Left lung (tissue), 10 donors: Measurements from ENCODE around the gene PCDHB10. TPM values are rescaled to one million over a fixed set of nuclear protein-coding genes. Genes with fewer than 3 reads are reported as not detected.
"Not testable (repeated sequence)": the region's sequence is repeated elsewhere in the genome, so short reads cannot be mapped to it uniquely, and the experiment has no call there.

Experiments used
- ATAC-seq: fragments of 200-7000 bp; cut with Tn5 transposase; one replicate; pipeline ENCODE4 v1.9.1; 2020; ENCODE audit warnings: moderate library complexity
- DNase-seq, 4 donors: peaks; one replicate each; pipeline ENCODE4 v3.0.0-alpha.2; 2013 to 2020
- H3K27ac ChIP-seq, 2 donors: fragments of 200-600 bp; sonication (generic) in 1 of 2; one replicate each; pipeline versions ENCODE4 v1.5.0 to v1.8.0; 2020 to 2021
- H3K27me3 ChIP-seq, 2 donors: fragments of 200-600 bp; sonication (generic) in 1 of 2; one replicate each; pipeline versions ENCODE4 v1.5.0 to v1.8.0; 2020 to 2021
- H3K36me3 ChIP-seq, 2 donors: fragments of 200-600 bp; sonication (generic) in 1 of 2; one replicate each; pipeline versions ENCODE4 v1.5.0 to v1.8.0; 2020 to 2021
- H3K4me1 ChIP-seq, 2 donors: fragments of 200-600 bp; one replicate each; pipeline ENCODE4 v1.8.0; 2021
- H3K4me3 ChIP-seq, 2 donors: fragments of 200-600 bp; sonication (generic) in 1 of 2; one replicate each; pipeline versions ENCODE4 v1.5.0 to v1.8.0; 2020 to 2021; ENCODE audit warnings: mild to moderate bottlenecking in 1 of 2
- H3K9me3 ChIP-seq, 2 donors: fragments of 200-600 bp; sonication (generic) in 1 of 2; one replicate each; pipeline versions ENCODE4 v1.5.0 to v1.8.0; 2020 to 2021
- intact Hi-C, 2 donors: fragments of 100-400 bp; cut with DNase I; formaldehyde crosslinking; loops; one replicate each; pipeline versions ENCODE4 v1.11.2 to v1.14.2; 2022
- polyA plus RNA-seq, 6 donors: library from polyadenylated mRNA; unstranded; fragments of 120-200 nt; gene quantifications; one replicate each; pipeline ENCODE4 v1.2.1, GENCODE V29; 2013; ENCODE audit not compliant: insufficient read length in 6 of 6
- total RNA-seq, 2 donors: library from RNA; stranded (reverse); fragmentation: NEBNext Ultra II Directional; extraction: Animal tissue kit (Norgen Biotek cat#: 25700); gene quantifications; one replicate each; pipeline ENCODE4 v1.2.1, GENCODE V29; 2021
- TF ChIP-seq, protein P1 (sequence below), 2 donors: fragments of 200-600 bp; sonication (generic) in 1 of 2; IDR thresholded peaks; one replicate each; pipeline versions ENCODE4 v1.5.0 to v1.8.0; 2021; ENCODE audit warnings: antibody characterized with exemption in 2 of 2
- donor health status: DM: no; HTN: yes; CAD: no.
- donor health status: DM: no; HTN: no; CAD: no.

Gene PCDHB10
- total and polyA plus RNA-seq, 8 donors, result 1.5 to 6.9 (median 6.1) TPM

DNA sequence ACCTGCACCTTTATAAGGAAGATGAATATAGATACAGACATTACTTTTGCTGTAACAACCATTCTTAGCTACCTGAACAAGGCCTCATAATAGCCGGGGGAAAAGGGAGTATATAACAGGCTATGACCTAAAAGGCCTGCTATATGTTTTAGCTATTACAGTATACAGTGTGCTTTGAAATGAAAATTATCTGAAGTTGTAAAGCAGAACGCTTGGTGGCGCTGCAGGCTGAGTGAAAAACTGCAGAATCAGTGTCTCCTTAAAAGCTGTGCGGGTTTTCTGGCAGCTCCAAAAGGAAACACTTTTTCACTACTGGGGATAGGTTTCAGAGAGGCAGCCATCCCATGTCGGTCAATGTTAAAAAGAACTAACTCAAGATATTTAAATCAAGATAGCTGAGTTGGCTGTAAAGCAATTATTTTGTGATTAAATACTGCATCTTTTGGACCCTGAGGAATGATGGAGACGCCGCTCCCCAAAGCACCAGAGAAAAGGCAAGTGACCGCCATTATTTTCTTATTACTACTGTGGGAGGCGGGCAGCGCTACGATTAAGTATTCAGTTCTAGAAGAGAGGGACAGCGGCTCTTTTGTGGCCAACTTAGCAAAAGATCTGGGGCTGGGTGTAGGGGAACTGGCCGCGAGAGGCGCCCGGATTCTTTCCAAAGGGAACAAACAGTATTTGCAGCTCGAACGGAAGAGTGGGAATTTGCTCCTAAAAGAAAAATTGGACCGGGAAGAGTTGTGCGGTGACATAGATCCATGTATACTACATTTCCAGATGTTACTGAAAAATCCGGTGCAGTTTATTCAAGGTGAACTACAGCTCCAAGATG, 36.4 kb upstream of the PCDHB10 start:
- H3K4me3 ChIP-seq, result no peak overlapping the region
- no peaks in the 10 kb centered on the region for H3K4me1 ChIP-seq
- H3K36me3 ChIP-seq, result no peaks in the 10 kb centered on the region
- ATAC-seq, result no peak
- H3K9me3 ChIP-seq, result peaks cover 0 to 83% of the 10 kb centered on the region in 2 donors
- no peak overlapping the region for H3K27ac ChIP-seq
- DNase-seq, result no peak
- intact Hi-C loops, result no loop called here
- H3K27me3 ChIP-seq, result peaks cover 3 to 53% of the 10 kb centered on the region in 2 donors
- TF ChIP-seq, protein P1, sequence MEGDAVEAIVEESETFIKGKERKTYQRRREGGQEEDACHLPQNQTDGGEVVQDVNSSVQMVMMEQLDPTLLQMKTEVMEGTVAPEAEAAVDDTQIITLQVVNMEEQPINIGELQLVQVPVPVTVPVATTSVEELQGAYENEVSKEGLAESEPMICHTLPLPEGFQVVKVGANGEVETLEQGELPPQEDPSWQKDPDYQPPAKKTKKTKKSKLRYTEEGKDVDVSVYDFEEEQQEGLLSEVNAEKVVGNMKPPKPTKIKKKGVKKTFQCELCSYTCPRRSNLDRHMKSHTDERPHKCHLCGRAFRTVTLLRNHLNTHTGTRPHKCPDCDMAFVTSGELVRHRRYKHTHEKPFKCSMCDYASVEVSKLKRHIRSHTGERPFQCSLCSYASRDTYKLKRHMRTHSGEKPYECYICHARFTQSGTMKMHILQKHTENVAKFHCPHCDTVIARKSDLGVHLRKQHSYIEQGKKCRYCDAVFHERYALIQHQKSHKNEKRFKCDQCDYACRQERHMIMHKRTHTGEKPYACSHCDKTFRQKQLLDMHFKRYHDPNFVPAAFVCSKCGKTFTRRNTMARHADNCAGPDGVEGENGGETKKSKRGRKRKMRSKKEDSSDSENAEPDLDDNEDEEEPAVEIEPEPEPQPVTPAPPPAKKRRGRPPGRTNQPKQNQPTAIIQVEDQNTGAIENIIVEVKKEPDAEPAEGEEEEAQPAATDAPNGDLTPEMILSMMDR (IDR thresholded peaks at IDR 0.05), result no peak

GRCh38 chr5:141157356-141157755, 34.8 kb upstream of the PCDHB10 start:
- ATAC-seq, H3K4me1 ChIP-seq, H3K36me3 ChIP-seq, intact Hi-C loops, H3K27ac ChIP-seq, H3K4me3 ChIP-seq, DNase-seq: not testable (repeated sequence)
- Histone ChIP-seq H3K27me3 (peaks cover 3 to 40% of the 10 kb centered on the region in 2 donors), H3K9me3 (peaks cover 0 to 70% of the 10 kb centered on the region in 2 donors)

DNA sequence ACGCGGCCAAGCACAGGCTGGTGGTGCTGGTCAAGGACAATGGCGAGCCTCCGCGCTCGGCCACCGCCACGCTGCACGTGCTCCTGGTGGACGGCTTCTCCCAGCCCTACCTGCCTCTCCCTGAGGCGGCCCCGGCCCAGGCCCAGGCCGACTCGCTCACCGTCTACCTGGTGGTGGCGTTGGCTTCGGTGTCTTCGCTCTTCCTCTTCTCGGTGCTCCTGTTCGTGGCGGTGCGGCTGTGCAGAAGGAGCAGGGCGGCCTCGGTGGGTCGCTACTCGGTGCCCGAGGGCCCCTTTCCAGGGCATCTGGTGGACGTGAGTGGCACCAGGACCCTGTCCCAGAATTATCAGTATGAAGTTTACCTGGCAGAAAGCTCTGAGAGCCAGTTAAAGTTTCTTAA, 34.3 kb upstream of the PCDHB10 start:
- Histone ChIP-seq H3K9me3 (peaks cover 0 to 70% of the 10 kb centered on the region in 2 donors), H3K27me3 (peaks cover 3 to 38% of the 10 kb centered on the region in 2 donors)
- H3K36me3 ChIP-seq, intact Hi-C loops, H3K4me1 ChIP-seq, H3K4me3 ChIP-seq, DNase-seq, ATAC-seq, H3K27ac ChIP-seq: not testable (repeated sequence)

- no peak for ATAC-seq
- peaks cover 0 to 52% of the 10 kb centered on the region in 2 donors for H3K9me3 ChIP-seq
- no peak within 1 kb of the TSS for H3K27ac ChIP-seq
- no peaks in the 10 kb centered on the region for H3K4me1 ChIP-seq
- DNase-seq, result peak in 2 of 4 donors; percentile 18 to 47
- peaks cover 0 to 44% of the 10 kb centered on the region in 2 donors for H3K27me3 ChIP-seq
- no peak within 1 kb of the TSS for H3K4me3 ChIP-seq
- TF ChIP-seq, protein P1 (IDR thresholded peaks at IDR 0.05), result peak in 1 of 2 donors; percentile 22
- no peaks in the 10 kb centered on the region for H3K36me3 ChIP-seq
- intact Hi-C loops, result no loop called here
These were observed 19.6 kb upstream of the PCDHB10 start, which contains the start of gene PCDHB7 for GRCh38 chr5:141172381-141173204. TSS of gene PCDHB7 (plus strand) at chr5:141172644. CDS start at chr5:141172836, 192 bp downstream.

DNA sequence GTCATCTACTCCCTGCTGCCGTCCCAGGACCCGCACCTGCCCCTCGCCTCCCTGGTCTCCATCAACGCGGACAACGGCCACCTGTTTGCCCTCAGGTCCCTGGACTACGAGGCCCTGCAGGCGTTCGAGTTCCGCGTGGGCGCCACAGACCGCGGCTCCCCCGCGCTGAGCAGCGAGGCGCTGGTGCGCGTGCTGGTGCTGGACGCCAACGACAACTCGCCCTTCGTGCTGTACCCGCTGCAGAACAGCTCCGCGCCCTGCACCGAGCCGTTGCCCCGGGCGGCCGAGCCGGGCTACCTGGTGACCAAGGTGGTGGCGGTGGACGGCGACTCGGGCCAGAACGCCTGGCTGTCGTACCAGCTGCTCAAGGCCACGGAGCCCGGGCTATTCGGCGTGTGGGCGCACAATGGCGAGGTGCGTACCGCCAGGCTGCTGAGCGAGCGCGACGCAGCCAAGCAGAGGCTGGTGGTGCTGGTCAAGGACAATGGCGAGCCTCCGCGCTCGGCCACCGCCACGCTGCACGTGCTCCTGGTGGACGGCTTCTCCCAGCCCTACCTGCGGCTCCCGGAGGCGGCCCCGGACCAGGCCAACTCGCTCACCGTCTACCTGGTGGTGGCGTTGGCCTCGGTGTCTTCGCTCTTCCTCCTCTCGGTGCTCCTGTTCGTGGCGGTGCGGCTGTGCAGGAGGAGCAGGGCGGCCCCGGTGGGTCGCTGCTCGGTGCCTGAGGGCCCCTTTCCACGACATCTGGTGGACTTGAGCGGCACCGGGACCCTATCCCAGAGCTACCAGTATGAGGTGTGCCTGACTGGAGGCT, 17.7 kb upstream of the PCDHB10 start:
- not testable (repeated sequence) for ATAC-seq

DNA sequence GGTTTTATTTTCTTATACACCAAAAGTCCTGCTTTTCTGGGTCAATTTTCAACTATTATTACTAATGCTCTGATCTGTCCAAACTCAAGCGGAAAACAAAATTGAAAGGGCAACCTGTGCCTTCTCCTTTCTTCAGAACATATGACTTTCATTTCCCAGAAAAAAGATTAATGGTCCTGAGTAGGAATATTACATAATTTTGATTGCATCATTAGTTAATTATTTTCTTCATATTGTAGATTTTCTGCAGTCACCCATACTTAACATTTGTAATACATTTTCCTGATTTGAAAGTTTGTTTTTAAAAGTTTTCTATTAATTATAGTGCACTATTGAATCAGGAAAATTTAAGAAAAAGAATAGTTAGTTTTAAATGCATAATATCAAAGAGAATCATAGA, 16.2 kb upstream of the PCDHB10 start:
- Histone ChIP-seq H3K4me3 (no peak overlapping the region), H3K4me1 (no peaks in the 10 kb centered on the region), H3K36me3 (no peaks in the 10 kb centered on the region), H3K27ac (no peak overlapping the region), H3K27me3 (peaks cover 0 to 60% of the 10 kb centered on the region in 2 donors), H3K9me3 (peaks cover 0 to 63% of the 10 kb centered on the region in 2 donors)
- ATAC-seq, result no peak
- intact Hi-C loops, result no loop called here
- TF ChIP-seq, protein P1 (IDR thresholded peaks at IDR 0.05), result no peak
- no peak for DNase-seq

More for the DNA sequence above, 17.7 kb upstream of the PCDHB10 start:
- H3K27me3 ChIP-seq, result peaks cover 0 to 53% of the 10 kb centered on the region in 2 donors
- peak in 1 of 4 donors; percentile 77 for DNase-seq
- intact Hi-C loops, H3K27ac ChIP-seq, H3K4me3 ChIP-seq, H3K36me3 ChIP-seq, H3K4me1 ChIP-seq: not testable (repeated sequence)
- peaks cover 0 to 58% of the 10 kb centered on the region in 2 donors for H3K9me3 ChIP-seq

DNA sequence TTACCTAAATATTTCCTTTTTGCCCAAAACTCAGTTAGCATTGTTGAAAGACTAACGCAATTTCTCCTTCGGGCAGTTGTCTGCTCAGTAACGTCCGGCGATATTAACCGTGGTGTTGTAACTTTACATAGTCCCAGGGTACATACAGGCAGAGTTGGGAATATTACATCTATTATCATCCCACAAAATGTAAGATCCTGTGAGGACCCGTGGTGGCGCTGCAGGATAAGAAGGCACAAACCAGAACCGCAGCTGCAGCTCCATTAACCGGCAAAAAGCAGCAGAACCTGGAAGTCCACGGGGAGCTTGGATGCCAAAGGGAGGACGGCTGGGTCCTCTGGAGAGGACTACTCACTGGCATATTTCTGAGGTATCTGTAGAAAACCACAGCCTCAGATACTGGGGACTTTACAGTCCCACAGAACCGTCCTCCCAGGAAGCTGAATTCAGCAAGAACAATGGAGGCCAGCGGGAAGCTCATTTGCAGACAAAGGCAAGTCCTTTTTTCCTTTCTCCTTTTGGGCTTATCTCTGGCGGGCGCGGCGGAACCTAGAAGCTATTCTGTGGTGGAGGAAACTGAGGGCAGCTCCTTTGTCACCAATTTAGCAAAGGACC, 14.5 kb upstream of the PCDHB10 start, which contains the start of gene PCDHB8:
TSS of gene PCDHB8 (plus strand) at position 214 of the 615 bp plus-strand sequence. CDS start at position 459, 245 bp downstream.
- H3K4me3 ChIP-seq, ATAC-seq, intact Hi-C loops, DNase-seq, H3K4me1 ChIP-seq, H3K27ac ChIP-seq, H3K36me3 ChIP-seq: not testable (repeated sequence)
- peaks cover 0 to 67% of the 10 kb centered on the region in 2 donors for H3K9me3 ChIP-seq
- peaks cover 0 to 68% of the 10 kb centered on the region in 2 donors for H3K27me3 ChIP-seq

- H3K4me1 ChIP-seq, H3K36me3 ChIP-seq, ATAC-seq, DNase-seq, intact Hi-C loops, H3K4me3 ChIP-seq, H3K27ac ChIP-seq: not testable (repeated sequence)
- Histone ChIP-seq H3K27me3 (peaks cover 0 to 72% of the 10 kb centered on the region in 2 donors), H3K9me3 (peaks cover 0 to 62% of the 10 kb centered on the region in 2 donors)
These were observed 12.8 kb upstream of the PCDHB10 start for GRCh38 chr5:141179371-141179770.
